ENCODE results near the gene STRIT1. TPM values are rescaled to one million over a fixed set of nuclear protein-coding genes. Genes with fewer than 3 reads are reported as not detected.

Gene STRIT1
- total and polyA plus RNA-seq, 2 of the 4 experiments (the other 2 are of a cell fraction) = not detected

DNA sequence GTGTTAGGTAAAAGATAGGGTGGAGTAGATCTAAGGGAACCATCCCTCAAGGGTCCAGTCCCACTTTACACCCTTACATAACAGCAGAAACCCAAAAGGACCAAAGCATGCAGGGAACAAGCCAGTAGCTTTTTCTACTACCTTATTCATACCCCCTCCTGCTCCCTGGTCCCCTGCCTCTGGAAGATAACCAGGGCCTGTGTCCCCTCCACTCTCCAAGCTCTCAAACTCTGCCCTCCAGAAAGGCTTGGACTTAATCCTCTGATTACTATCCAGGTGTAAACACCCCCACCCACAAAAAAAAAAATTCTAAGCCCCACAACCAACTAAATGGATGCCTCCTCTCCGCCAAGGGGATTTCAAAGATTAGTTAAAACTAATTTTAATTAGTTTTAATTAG, 33.9 kb upstream of the STRIT1 start:
- TF ChIP-seq SMC3 (IDR thresholded peaks at IDR 0.05; ENCODE audit: low read depth, low read length) = no peak
- no peak for TF ChIP-seq MXI1 (IDR thresholded peaks at IDR 0.05; ENCODE audit: borderline replicate concordance, low read depth, low read length)
- no peak for TF ChIP-seq MAZ (IDR thresholded peaks at IDR 0.05; ENCODE audit: borderline replicate concordance, low read depth, low read length)
- TF ChIP-seq RFX5 (IDR thresholded peaks at IDR 0.05; ENCODE audit: low read depth, low read length) = no peak
- no peak for TF ChIP-seq RCOR1 (IDR thresholded peaks at IDR 0.05; ENCODE audit: insufficient replicate concordance, low read length)
- TF ChIP-seq POLR2A (IDR thresholded peaks at IDR 0.05; ENCODE audit: low read depth, low read length) = no peak
- no peak for TF ChIP-seq CHD1 (IDR thresholded peaks at IDR 0.05; ENCODE audit: low read depth, low read length)
- TF ChIP-seq CEBPB (IDR thresholded peaks at IDR 0.05; ENCODE audit: low read depth, low read length) = no peak
- TF ChIP-seq, protein P1, sequence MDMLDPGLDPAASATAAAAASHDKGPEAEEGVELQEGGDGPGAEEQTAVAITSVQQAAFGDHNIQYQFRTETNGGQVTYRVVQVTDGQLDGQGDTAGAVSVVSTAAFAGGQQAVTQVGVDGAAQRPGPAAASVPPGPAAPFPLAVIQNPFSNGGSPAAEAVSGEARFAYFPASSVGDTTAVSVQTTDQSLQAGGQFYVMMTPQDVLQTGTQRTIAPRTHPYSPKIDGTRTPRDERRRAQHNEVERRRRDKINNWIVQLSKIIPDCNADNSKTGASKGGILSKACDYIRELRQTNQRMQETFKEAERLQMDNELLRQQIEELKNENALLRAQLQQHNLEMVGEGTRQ (IDR thresholded peaks at IDR 0.05; ENCODE audit: low read depth, low read length) = no peak
- TF ChIP-seq, protein P2, sequence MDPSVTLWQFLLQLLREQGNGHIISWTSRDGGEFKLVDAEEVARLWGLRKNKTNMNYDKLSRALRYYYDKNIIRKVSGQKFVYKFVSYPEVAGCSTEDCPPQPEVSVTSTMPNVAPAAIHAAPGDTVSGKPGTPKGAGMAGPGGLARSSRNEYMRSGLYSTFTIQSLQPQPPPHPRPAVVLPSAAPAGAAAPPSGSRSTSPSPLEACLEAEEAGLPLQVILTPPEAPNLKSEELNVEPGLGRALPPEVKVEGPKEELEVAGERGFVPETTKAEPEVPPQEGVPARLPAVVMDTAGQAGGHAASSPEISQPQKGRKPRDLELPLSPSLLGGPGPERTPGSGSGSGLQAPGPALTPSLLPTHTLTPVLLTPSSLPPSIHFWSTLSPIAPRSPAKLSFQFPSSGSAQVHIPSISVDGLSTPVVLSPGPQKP (IDR thresholded peaks at IDR 0.05; ENCODE audit: borderline replicate concordance, low read depth, low read length) = no peak
- no peak for TF ChIP-seq RAD21 (IDR thresholded peaks at IDR 0.05; ENCODE audit: low read length)
- no peak for TF ChIP-seq FOS (IDR thresholded peaks at IDR 0.05; ENCODE audit: low read depth, low read length)
- TF ChIP-seq, protein P3, sequence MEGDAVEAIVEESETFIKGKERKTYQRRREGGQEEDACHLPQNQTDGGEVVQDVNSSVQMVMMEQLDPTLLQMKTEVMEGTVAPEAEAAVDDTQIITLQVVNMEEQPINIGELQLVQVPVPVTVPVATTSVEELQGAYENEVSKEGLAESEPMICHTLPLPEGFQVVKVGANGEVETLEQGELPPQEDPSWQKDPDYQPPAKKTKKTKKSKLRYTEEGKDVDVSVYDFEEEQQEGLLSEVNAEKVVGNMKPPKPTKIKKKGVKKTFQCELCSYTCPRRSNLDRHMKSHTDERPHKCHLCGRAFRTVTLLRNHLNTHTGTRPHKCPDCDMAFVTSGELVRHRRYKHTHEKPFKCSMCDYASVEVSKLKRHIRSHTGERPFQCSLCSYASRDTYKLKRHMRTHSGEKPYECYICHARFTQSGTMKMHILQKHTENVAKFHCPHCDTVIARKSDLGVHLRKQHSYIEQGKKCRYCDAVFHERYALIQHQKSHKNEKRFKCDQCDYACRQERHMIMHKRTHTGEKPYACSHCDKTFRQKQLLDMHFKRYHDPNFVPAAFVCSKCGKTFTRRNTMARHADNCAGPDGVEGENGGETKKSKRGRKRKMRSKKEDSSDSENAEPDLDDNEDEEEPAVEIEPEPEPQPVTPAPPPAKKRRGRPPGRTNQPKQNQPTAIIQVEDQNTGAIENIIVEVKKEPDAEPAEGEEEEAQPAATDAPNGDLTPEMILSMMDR (conservative IDR thresholded peaks at IDR 0.05; ENCODE audit: low read depth, low read length) = no peak
- TF ChIP-seq MAFK (IDR thresholded peaks at IDR 0.05; ENCODE audit: low read depth, low read length) = no peak
- no peak for TF ChIP-seq NFE2L2 (IDR thresholded peaks at IDR 0.05; ENCODE audit: low read depth, low read length)
- no peak for TF ChIP-seq BHLHE40 (IDR thresholded peaks at IDR 0.05; ENCODE audit: low read depth, low read length)
- no peak overlapping the region for H3K4me2 ChIP-seq (ENCODE audit: low read depth, low read length)
- intact Hi-C loops (cut with micrococcal nuclease) = no loop called here
- H3K4me3 ChIP-seq (ENCODE audit: insufficient read depth, low read depth, low read length) = no peak overlapping the region
- no peak overlapping the region for H3K14ac ChIP-seq (replicated peaks; ENCODE audit: low read depth, low read length)
- no peak overlapping the region for H3K23ac ChIP-seq (ENCODE audit: low read depth, low read length)
- no peaks in the 10 kb centered on the region for H3K79me1 ChIP-seq (ENCODE audit: low read depth in 1 of 2, low read length in 2 of 2)
- H4K91ac ChIP-seq (ENCODE audit: insufficient read depth, low read depth, low read length) = no peak overlapping the region
- ChIA-PET POLR2A (ENCODE audit: unreplicated experiment) (no interaction called here), CTCF (no interaction called here)
- no peak overlapping the region for H4K8ac ChIP-seq (ENCODE audit: low read depth in 2 of 2, low read length in 2 of 2)
- H4K20me1 ChIP-seq (ENCODE audit: insufficient read depth, low read length) = no peaks in the 10 kb centered on the region
- no peak overlapping the region for H2BK120ac ChIP-seq (ENCODE audit: low read depth, low read length)
- no peaks in the 10 kb centered on the region for H3K9me3 ChIP-seq (ENCODE audit: control insufficient read depth, insufficient read depth, low read length)
- no peaks in the 10 kb centered on the region; the same call in 1 of the 2 replicates for H3K27me3 ChIP-seq (ENCODE audit: control insufficient read depth, insufficient read depth, low read length)
- no peak overlapping the region for H3K27ac ChIP-seq (ENCODE audit: insufficient read depth, low read length)
- BruUV-seq (replicated peaks) = no TSS peak
- dilution Hi-C loops (cut with HindIII; ENCODE audit: low sequenced_read_pairs, unreplicated experiment) = no loop called here
- H2BK20ac ChIP-seq (ENCODE audit: low read depth, low read length) = no peak overlapping the region
- no peak overlapping the region for H2AK9ac ChIP-seq (replicated peaks; ENCODE audit: low read depth, low read length, poor library complexity)
- no peak overlapping the region for H3K9ac ChIP-seq (ENCODE audit: low read depth, low read length)
- ATAC-seq (ENCODE audit: low read depth) (no peak), DNase-seq (no peak)
- in situ Hi-C loops (cut with MboI; ENCODE audit: low sequenced_read_pairs) = loop anchor here (5.0 to 25.0 kb wide), 3 partner anchors 560 to 1003 kb away; partner anchors contain the start of gene DHX36
- H3K4ac ChIP-seq (ENCODE audit: low read depth, low read length) = no peak overlapping the region
- no peak overlapping the region for H3K56ac ChIP-seq (ENCODE audit: extremely low read depth, insufficient read depth, low read length)
- H2AFZ ChIP-seq (replicated peaks; ENCODE audit: low read length, poor library complexity) = no peak overlapping the region
- WGBS, 2 experiments (ENCODE audit: extremely low coverage in 2 of 2, insufficient read length in 1 of 2) = no CpG with 5 or more reads among the region's 1 CpG
- no peaks in the 10 kb centered on the region for H3K4me1 ChIP-seq (ENCODE audit: control insufficient read depth, insufficient read depth, low read length)
- no peak overlapping the region for H4K5ac ChIP-seq (ENCODE audit: low read depth, low read length)
- H2AK5ac ChIP-seq (ENCODE audit: low read depth, low read length) = no peak overlapping the region
- H2BK15ac ChIP-seq (ENCODE audit: low read depth, low read length) = no peak overlapping the region
- no peaks in the 10 kb centered on the region for H3K36me3 ChIP-seq (ENCODE audit: control insufficient read depth, insufficient read depth, low read length)
- no peaks in the 10 kb centered on the region; the same call in 1 of the 2 replicates for H3K9me1 ChIP-seq (ENCODE audit: insufficient read depth, low read length)
- no peak overlapping the region for H3K18ac ChIP-seq (ENCODE audit: low read depth, low read length)
- no peak overlapping the region for H2BK5ac ChIP-seq (ENCODE audit: low read depth, low read length, poor library complexity, severe bottlenecking)
